Measurements from ENCODE around the gene CADM1.

GRCh38 chr11:115267871-115268270 lies 236.3 kb downstream of the CADM1 start:
- TF ChIP-seq POLR2A (IDR thresholded peaks at IDR 0.05; ENCODE audit: low read length) (no peak), GATA1 (IDR thresholded peaks at IDR 0.05; ENCODE audit: low read depth, low read length) (no peak)
